ENCODE data around the gene XG.
"Not testable (repeated sequence)": the region's sequence is repeated elsewhere in the genome, so short reads cannot be mapped to it uniquely, and the experiment has no call there.

The XG gene

GRCh38 chrX:2735270-2735669 lies 16.6 kb upstream of the XG start:
- DNase-seq: no peak

DNA sequence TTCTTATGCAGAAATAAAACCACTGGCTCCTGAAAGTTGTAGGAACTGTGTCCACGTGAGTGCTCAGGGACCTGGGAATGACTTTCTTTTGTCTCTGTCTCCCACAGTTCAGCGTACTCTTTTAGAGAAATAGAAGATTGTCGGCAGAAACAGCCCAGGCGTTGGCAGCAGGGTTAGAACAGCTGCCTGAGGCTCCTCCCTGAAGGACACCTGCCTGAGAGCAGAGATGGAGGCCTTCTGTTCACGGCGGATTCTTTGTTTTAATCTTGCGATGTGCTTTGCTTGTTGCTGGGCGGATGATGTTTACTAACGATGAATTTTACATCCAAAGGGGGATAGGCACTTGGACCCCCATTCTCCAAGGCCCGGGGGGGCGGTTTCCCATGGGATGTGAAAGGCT lies 11.2 kb upstream of the XG start:
- DNase-seq: no peak

GRCh38 chrX:2741386-2741785 lies 10.5 kb upstream of the XG start:
- DNase-seq: no peak

GRCh38 chrX:2746250-2746649 lies 5.6 kb upstream of the XG start:
- not testable (repeated sequence) for DNase-seq

GRCh38 chrX:2748171-2748814 lies 3.5 kb upstream of the XG start:
- no peak for DNase-seq

- no peak for DNase-seq
Measured at GRCh38 chrX:2748815-2749188, 3.0 kb upstream of the XG start.

DNA sequence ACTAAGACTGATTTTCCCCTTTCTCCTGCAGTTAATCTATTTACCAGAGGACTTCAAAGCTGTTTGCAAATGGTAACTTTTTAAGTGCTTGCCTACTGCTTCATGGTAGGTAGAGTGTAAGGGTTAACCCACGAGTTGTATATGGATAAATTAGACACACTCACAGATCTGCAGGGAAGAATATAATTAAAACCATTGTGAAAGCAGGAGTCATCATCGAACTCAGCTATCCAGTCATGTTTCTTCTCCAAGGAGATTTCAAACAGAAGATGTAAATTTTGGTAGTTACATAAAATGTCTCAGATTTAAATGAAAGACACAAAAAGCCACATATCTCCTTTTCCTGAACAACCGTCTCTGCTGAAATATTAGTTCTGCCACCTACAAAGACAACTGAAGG lies 549 bp upstream of the XG start:
- DNase-seq: no peak

DNA sequence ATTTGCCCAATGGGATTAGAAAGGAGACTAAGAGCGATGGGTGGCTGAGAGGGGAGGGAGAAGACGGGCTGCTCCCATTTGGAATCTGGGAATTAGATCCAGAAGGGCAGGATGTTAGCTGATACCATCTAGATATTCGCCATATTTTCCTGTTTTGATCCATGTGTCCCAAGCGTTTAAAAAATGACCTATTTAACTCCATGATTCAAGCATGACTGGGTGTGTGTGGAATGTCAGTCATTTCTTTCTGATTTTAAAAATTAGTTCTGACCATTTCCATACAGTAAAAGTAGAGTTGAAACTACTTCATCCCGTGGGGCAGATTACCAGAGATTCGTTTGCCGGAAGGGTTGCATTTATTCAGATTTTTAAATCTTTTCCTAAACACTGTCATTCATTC lies 601 bp downstream of the XG start:
- DNase-seq: not testable (repeated sequence)

DNA sequence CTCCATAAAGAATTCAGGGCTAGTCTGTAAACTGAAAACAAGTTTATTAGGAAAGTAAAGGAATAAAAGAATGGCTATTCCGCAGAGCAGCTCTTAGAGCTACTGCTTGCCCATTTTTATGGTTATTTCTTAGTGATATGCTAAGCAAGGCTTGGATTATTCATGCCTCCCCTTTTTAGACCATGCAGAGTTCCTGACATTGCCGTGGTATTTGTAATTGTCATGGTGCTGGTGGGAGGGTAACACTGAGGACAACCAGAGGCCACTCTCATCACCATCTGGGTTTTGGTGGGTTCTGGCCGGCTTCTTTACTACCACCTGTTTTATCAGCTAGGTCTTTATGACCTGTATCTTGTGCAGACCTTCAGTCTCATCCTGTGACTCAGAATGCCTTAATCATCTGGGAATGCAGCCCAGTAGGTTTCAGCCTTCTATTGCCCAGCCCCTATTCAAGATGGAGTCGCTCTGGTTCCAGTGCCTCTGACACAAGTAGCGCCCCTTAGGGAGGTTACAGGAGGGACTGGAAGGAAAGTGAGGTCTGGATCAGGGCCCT lies 3.4 kb downstream of the XG start:
- DNase-seq: not testable (repeated sequence)

DNA sequence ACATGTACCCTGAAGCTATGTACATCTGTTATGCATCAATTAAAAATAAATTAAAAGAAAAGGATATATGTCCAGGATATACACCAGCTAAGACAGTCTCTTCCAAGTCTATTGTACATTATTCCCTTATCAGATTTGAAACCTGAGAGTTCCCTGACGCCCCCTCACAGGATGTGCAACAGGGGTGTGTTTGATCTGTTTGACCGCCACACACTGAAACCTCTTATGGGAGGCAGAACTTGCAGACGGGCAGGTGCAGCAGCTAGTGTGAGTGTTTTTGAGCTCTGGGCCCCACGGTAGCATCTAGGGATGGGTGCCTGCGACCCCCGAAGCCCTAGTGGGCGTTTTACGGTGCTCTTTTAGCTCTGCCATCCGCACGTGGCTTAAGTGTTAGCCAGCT lies 4.7 kb downstream of the XG start:
- DNase-seq: no peak

GRCh38 chrX:2761246-2761645 lies 9.4 kb downstream of the XG start:
- DNase-seq: no peak

DNA sequence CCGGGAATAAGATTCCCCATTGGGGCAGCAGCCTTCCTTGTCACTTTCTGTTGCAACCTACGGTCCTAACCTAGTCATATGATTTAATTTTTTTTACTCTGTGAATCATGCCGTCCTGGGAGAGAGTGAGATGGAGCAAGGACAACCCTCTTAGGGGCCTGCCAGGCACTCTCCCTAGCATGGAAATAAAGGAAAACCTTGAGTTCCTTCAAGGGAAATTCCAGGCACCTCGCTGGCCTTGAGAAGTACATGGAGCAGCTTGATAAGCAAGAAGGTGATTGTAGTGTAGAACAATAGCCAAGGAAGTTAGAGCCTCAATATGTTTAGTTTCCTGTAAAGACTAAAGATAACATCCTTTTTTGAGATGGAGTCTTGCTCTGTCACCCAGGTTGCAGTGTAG lies 10.8 kb downstream of the XG start:
- DNase-seq: not testable (repeated sequence)

DNA sequence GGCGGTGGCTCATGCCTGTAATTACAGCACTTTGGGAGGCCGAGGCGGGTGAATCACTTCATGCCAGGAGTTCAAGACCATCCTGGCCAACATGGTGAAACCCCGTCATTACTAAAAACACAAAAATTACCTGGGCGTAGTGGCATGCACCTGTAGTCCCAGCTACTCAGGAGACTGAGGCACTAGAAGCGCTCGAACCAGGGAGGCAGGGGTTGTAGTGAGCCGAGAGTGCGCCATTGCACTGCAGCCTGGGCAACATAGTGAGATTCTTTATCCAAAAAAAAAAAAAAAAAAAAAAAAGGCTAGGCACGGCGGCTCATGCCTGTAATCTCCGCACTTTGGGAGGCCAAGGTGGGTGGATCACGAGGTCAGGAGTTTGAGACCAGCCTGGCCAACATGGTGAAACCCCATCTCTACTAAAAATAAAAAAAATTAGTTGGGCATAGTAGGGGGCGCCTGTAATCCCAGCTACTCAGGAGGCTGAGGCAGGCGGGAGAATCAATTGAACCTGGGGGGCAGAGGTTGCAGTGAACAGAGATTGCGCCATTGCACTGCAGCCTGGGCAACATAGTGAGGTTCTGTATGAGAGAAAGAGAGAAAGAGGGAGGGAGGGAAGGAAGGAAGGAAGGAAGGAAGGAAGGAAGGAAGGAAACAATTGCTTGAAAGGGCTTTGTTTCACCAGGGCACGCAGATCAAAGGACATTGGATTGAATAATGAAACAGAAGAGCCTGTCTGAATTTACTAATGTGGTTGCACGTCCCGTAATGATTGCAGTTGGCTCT lies 13.1 kb downstream of the XG start:
- not testable (repeated sequence) for DNase-seq

- DNase-seq: no peak
Measured at GRCh38 chrX:2765549-2765830, 13.7 kb downstream of the XG start.

DNA sequence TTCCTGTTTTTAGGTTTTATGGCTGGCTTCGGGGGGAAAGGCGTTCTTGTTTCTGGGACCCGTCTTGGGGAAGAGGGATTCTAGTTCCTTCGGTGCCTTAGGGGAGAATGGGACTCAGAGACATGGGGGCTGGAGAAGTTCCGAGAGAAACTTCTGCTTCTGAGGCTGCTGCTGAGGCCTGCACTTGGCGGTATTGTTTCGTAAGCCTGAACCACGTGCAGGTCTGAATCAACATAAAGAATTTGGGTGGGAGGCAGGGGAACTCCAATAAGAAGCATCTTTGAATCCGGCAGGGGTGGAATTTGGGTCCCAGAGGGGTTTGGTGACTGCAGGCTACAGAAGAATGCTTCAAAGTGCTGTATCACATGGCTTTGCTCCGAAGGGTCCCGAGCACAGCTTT lies 15.1 kb downstream of the XG start:
- no peak for DNase-seq

DNA sequence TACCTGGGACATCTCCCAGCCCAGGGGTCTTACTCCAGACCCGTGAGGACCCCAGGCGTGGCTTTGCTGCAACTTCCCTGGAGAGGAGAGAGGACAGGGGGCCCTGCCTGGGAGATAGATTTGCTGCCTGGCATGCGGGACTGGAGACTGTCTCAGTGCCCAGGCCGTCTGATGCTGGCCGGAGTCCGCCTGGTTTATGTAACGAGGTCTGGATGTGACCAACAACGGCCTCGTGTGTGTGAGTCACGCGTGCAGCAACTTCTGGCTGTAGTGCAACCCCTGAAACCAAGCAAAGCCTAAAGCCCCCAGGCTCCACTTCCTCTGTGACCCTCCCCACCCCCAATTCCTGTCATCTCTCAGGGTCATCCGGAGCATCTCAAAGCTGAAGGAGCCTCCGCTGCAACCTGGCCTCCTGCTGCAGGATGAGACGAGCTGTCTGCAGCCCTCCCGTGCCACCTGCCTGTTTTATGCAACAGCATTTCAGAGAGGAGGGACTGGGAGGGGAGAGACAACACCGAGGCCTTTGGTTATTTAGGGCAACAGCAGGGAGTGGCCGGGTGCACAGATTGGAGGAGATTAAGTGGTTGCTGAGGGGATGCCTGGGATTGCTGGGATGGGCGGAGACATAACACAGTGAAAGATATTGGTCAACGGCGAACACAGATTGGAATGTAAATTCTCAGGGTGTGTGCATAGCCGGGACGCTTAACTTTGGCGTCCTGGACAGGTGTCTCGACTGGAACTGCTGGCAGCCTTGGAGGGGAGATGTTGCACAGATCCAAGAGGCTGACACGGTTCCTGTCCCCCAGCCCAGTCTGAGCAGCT lies 16.0 kb downstream of the XG start:
- DNase-seq: peak; percentile 55

DNA sequence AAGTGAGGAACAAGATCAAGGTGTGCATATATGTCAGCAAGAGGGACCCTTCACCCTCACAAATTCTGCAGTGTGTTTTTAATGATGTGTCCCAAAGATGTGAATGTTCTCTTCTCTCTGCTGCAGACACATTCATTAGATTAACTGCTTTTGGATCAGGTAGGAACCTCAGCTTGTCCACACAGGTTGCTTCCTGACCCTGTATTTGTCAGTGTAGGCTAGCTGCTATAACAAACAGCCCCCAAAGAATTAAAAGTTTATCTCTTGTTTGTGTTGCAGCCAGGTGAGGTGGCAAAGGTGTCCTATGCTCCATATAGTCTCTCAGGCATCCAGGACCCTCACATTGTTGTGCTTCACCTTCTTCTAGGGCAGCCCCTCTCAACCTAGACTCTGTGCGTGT lies 17.8 kb downstream of the XG start:
- no peak for DNase-seq

GRCh38 chrX:2773166-2774055 lies 21.6 kb downstream of the XG start:
- not testable (repeated sequence) for DNase-seq

GRCh38 chrX:2774057-2774456 lies 22.2 kb downstream of the XG start:
- DNase-seq: no peak

DNA sequence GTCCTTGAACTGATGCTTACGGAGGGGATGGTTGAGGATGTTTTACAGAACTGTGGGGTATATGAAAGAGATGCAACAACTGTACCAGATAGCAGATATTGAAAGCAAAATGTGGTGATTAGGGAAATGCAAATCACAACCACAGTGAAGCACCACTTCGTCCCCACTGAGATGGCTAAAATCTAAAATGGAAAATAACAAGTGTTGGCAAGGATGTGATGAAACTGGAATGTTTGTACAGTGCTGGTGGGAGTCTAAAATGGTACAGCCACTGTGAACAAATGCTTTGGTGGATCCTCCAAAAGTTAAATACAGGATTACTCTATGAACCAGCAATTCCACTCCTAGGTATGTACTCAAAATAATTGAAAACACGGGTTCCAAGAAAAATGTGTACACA lies 22.9 kb downstream of the XG start:
- DNase-seq: no peak

DNA sequence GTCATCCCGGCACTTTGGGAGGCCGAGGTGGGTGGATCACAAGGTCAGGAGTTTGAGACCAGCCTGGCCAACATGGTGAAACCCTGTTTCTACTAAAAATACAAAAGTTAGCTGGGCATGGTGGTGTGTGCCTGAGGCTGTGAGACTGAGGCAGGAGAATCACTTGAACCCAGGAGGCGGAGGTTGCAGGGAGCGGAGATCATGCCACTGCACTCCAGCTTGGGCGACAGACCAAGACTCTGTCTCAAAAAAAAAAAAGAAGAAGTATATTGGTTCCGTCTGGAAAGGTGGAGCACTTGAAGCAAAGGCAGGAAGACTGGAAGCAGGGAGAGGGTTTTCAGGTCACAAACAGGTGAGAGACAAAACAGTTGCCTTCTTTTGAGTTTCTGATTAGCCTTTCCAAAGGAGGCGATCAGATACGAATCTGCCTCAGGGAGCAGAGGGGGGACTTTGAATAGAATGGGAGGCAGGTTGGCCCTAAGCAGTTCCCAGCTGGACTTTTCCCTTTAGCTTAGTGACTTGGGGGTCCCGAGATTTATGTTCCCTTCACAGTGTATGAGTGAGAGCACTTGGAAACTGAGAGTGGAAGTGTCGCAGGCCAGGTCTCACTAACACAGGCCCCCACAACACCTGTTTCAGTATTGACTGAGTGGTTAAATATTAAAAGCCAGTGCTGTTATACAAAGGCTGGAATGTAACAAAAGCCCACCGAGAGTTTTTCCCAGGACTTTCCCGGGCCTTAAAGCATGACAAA lies 28.8 kb downstream of the XG start:
- DNase-seq: not testable (repeated sequence)

- DNase-seq: no peak
Measured at GRCh38 chrX:2781226-2781571, 29.4 kb downstream of the XG start.
